Measurements from ENCODE around the gene SDC4.

Gene SDC4, protein sequence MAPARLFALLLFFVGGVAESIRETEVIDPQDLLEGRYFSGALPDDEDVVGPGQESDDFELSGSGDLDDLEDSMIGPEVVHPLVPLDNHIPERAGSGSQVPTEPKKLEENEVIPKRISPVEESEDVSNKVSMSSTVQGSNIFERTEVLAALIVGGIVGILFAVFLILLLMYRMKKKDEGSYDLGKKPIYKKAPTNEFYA

GRCh38 chr20:45347936-45348778, at the start of gene SDC4:
Gene SDC4, minus strand, starts transcription at chr20:45348424. Its CDS starts 40 bp downstream, at chr20:45348384.
- peak; percentile 71 for DNase-seq (ENCODE audit: low read depth)

- no peak for DNase-seq (ENCODE audit: low read depth)
Measured at GRCh38 chr20:45395114-45395415, 46.8 kb upstream of the SDC4 start.

DNA sequence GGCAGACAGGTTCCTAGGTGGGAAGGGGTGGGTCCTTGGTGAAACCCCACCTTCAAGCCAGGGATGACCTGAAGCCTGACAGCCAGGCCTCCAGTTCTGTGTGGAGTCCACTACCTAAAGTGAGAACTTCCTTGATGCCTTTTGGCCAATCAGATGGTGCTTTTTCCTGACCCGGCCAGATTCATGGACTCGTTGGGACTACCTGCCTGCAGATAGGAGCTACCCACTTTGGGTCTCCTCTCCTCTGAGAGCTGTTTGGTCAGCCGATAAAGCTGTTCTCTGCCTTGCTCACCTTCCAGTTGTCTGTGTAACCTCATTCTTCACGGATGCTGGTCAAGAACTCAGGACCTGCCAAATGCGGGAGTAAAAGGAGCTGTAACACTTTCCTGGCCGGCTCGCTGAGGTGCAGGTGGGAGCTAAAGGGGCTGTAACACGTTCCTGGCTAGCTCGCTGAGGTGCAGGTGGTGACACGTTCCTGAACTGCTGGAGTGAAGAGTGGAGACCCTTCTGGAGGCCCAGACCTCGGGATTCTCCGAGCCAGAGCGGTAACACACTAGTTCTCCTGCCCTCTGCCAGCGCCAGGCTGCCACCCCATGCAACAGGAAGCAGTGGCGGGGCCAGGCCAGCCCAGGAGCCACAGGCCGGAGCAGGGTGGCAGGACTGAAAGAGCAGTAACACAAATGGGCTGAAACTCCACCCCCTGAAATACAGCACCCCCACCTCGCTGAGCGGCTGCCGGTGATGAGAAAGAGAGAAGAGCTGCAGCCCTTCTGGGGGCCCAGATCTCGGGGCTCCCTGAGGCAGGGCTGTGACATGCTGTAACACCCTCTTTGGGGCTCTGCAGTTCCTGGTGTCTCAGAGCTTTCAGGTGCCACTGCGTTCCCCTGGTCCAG, 46.2 kb upstream of the SDC4 start:
- no peak for DNase-seq (ENCODE audit: low read depth)

- no peak for DNase-seq (ENCODE audit: low read depth)
Measured at GRCh38 chr20:45392733-45393132, 44.5 kb upstream of the SDC4 start.

GRCh38 chr20:45391559-45391958, 43.3 kb upstream of the SDC4 start:
- DNase-seq (ENCODE audit: low read depth), result no peak

DNA sequence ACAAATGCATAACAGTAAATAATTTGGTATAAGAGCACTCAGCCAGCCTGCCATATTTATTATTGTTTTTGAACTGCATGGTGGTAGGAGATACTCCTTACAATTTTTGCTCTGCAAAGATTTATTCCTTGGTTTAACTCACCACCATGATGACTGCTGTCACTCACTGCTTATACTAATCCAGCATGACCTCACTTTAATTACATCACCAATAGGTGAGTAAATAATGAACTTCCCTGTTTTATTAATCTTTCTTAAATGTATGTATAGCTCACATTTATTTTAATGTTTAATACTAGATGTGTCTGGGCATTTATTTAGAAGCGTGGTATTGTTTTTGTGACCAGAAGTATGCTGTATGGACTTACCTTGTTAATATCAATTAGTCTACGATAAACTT, 42.7 kb upstream of the SDC4 start:
- DNase-seq (ENCODE audit: low read depth), result no peak

- DNase-seq (ENCODE audit: low read depth), result no peak
Measured at GRCh38 chr20:45387274-45387673, 39.0 kb upstream of the SDC4 start.

- DNase-seq (ENCODE audit: low read depth), result no peak
Measured at GRCh38 chr20:45378191-45378590, 30.0 kb upstream of the SDC4 start, which contains the start of gene TP53TG5. Gene TP53TG5, minus strand, starts transcription at chr20:45378325. Its CDS starts 89 bp downstream, at chr20:45378236.

DNA sequence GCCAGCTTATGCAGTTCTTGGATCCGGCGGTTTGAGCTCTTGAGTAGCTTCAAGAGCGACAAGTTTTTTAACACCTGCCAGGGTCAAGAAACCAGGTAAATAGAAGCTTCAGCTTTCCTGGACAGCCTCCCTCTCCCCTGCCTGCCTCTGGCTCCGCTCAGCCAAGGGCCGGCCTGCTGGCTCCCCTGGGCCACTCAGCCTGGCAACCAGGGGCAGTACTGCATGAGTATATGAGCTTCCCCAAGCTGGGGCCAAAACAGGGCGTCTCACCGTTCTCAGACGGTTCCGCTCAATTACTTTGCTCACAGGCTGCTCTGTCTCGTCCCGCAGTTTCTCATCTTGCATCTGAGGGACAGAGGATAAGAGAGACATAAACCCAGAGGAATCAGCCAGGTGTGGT, 29.0 kb upstream of the SDC4 start:
- DNase-seq (ENCODE audit: low read depth), result no peak

- DNase-seq (ENCODE audit: low read depth), result no peak
Measured at GRCh38 chr20:45374966-45375365, 26.7 kb upstream of the SDC4 start.

DNA sequence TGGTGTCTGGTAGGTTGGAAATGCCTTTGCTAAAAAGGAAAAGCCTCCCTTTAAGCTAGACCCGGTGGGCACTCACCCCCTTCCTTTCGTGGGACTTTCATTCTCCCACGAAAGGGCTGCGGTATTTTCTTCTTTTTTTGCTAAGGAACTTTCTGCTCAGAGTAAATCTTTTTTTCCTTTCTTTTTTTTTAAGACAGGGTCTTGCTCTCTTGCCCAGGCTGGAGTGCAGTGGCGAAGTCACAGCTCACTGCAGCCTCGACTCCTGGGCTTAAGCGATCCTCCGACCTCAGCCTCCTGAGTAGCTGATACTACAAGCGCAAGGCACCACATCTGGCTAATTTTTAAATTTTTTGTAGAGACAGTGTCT, 25.9 kb upstream of the SDC4 start:
- no peak for DNase-seq (ENCODE audit: low read depth)

DNA sequence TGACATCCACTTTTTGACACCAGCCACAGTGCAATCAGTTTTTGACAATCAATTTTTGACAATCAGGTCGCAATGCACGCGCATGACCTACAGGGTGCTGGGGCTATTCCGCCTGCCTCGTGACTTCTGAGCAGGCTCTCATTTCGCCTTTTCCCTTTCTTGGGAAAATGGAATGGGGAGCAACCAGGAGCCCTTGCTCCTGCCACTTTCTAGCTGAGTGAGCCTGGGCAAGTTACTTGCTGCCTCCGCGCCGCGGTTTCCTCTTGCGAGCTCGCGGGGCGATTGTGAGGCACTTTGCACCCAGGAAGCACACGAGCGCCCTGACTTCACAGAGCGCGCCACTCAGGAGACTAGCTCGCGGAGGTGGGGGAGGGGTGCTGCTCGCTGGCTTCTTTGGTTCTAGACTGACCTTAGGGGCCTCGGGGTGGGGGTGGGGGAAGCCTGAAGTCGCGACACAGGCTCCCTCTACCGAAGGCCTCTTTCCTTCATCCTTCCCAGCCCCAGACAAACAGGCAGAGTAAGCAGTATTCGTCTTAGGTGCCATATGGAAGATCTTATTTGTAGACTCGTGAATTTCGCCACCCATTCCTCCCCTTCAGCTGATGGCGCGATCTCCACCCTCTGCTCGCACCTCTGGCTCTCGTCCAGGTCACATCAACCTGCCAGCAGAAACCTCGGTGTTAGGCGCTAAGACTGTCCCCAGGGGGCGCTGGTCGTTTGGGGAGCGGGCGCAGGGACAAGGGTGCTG, 25.3 kb upstream of the SDC4 start:
- DNase-seq (ENCODE audit: low read depth), result peak; percentile 81

DNA sequence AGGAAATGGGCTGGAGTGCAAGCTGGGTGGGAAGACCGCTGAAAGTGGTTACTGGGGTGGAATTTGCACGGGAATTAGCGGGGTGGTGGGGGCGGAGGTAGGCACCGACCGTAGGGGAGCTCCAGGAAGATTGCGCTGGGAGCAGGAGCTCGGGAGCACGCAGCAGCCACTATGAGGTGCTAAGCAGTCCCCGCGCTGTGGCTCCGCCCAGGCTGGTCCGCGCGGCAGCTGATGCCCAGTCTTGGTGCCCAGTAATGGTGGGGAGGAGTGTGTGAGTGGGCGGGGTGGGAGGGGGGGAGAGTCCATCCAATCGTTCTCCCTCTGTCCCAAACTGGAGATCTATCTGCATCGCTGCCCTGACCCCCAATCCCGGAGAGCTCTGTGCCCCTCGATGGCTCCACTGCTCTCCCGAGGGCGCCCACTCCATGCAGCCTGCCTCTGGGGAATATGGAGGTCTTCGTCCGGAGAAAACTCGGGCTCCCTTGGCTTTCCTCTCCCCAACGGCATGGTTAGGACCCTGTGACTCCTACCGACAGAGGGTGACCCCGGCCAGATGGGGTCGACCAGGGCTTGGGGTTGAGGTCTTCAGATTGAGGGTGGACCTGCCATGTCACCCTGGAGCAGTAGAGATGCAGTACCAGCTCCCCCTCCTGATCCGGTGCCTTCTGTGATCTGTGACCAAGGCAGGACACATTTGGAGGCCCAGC, 24.6 kb upstream of the SDC4 start:
- no peak for DNase-seq (ENCODE audit: low read depth)

- DNase-seq (ENCODE audit: low read depth), result no peak
Measured at GRCh38 chr20:45372241-45372640, 24.0 kb upstream of the SDC4 start.

GRCh38 chr20:45370571-45371160, 22.4 kb upstream of the SDC4 start:
- DNase-seq (ENCODE audit: low read depth), result no peak

- DNase-seq (ENCODE audit: low read depth), result no peak
Measured at GRCh38 chr20:45368221-45368980, 20.2 kb upstream of the SDC4 start.

DNA sequence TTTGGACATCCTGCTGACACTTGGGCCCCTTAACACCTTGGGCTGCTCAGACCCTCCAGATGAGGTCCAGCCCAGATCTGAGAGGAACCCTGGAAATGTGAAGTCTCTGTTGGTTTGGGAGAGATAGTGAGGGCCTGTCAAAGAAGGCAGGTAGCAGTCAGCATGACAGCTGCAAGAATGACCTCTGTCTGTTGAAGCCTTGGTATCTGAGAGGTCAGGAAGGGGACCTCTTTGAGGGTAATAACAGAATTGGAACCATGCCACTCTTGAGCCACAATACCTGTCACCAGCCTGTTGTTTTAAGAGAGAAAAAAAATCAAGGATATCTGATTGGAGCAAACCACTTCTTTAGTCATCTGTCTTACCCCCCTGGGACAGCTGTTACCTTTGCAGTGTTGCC, 18.9 kb upstream of the SDC4 start:
- DNase-seq (ENCODE audit: low read depth), result no peak

DNA sequence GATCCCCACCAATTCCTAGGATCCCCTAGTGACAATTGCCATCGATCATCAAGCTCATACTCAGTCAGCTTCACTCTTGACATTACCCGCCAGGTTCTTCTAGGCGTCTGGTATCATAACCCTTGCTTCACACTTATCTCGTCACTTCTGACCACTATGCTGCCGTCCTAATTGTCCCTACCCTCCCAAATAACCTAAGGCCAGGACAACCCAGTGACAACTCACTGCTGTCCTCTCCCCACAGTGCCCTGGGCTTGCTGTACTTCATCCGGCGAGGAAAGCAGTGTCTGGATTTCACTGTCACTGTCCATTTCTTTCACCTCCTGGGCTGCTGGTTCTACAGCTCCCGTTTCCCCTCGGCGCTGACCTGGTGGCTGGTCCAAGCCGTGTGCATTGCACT, 18.4 kb upstream of the SDC4 start:
- no peak for DNase-seq (ENCODE audit: low read depth)

DNA sequence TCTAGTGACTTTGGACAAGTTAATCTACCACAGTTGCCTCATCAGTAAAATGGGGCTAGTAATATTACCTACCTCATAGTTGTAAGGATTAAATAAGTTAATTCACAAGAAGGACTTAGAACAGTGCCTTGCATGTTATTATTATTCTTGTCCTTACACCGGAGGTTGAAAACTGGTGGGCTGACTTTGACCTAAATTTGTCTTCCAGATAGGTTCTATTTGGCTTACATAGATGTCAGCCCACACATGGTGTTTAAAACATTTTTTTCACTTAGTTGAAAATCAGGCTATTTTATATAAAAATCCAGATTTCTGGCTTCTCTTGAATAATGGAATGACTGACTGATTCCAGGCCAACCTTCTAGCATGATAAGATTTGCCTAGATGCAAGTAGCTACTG, 18.0 kb upstream of the SDC4 start:
- DNase-seq (ENCODE audit: low read depth), result no peak

DNA sequence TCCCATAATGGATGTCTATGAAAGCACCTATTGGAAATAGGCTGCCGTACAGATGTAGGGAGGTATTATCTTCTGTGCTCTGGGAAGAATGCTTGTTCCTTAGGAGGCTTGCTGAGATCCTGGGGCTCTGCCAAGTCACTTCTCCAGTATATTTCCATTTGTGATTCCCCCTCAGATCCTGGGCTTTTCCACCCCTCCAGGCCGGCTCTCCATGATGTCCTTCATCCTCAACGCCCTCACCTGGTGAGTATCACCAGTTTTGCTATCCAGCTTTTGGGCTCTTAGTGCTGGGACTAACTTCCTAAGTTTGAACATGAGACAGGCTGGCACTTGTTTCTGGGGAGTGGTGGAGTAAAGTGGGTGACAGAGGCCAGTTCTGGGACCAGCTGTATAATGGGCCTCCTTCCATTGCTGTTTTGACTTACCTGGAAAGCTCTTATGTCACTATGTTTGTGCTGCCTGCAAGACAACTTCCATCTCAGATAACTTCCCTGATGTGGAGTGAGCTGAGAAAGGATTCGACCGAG, 17.3 kb upstream of the SDC4 start:
- no peak for DNase-seq (ENCODE audit: low read depth)
